Right atrium auricular region (tissue), 2 donors: Measurements from ENCODE around the gene UBE2G2. TPM values are rescaled to one million over a fixed set of nuclear protein-coding genes. Genes with fewer than 3 reads are reported as not detected.

Source experiments
- DNase-seq: peaks from one replicate; pipeline ENCODE4 v3.0.0-alpha.2; 2019; ENCODE audit warnings: low spot score
- H3K27ac ChIP-seq, 2 donors: fragments of 200-600 bp; sonication (generic); 1 replicate in 1 of 2; 2 replicates in 1 of 2; pipeline ENCODE4 v1.5.1; 2016 to 2019
- H3K27me3 ChIP-seq, 2 donors: fragments of 200-600 bp; sonication (generic); one replicate each; pipeline versions ENCODE4 v1.5.1 to v1.6.0; 2017 to 2019
- H3K36me3 ChIP-seq: fragments of 200-600 bp; sonication (generic); one replicate; pipeline ENCODE4 v1.5.1; 2016
- H3K4me1 ChIP-seq, 2 donors: fragments of 200-600 bp; sonication (generic); one replicate each; pipeline versions ENCODE4 v1.5.1 to v1.6.0; 2017 to 2019
- H3K4me3 ChIP-seq, 2 donors: fragments of 200-600 bp; sonication (generic); 1 replicate in 1 of 2; 2 replicates in 1 of 2; pipeline ENCODE4 v1.5.1; 2017 to 2019; ENCODE audit warnings: mild to moderate bottlenecking in 1 of 2, moderate library complexity in 1 of 2
- H3K9me3 ChIP-seq, 2 donors: fragments of 200-600 bp; sonication (generic); one replicate each; pipeline ENCODE4 v1.5.1; 2019
- CTCF ChIP-seq, 2 donors: fragments of 200-600 bp; sonication (generic); IDR thresholded peaks; one replicate each; pipeline ENCODE4 v1.5.1; 2019; ENCODE audit warnings: antibody characterized with exemption in 2 of 2
- total RNA-seq, 2 donors: library from RNA; depleted of rRNA; stranded (reverse); fragments of >200 nt; gene quantifications; one replicate each; pipeline ENCODE4 v1.1.0, GENCODE V29; 2016

The UBE2G2 gene
- total RNA-seq, 2 donors from 2014 or later: 47.5 to 52.5 TPM

GRCh38 chr21:44758781-44759627 is 42.6 kb downstream of the UBE2G2 start:
- no peaks in the 10 kb centered on the region for H3K36me3 ChIP-seq
- H3K27ac ChIP-seq: no peak overlapping the region
- no peaks in the 10 kb centered on the region for H3K4me1 ChIP-seq
- H3K27me3 ChIP-seq: no peaks in the 10 kb centered on the region
- TF ChIP-seq CTCF (IDR thresholded peaks at IDR 0.05): no peak
- DNase-seq: no peak
- no peak overlapping the region for H3K4me3 ChIP-seq
- peaks cover 0 to 8% of the 10 kb centered on the region in 2 donors for H3K9me3 ChIP-seq

GRCh38 chr21:44758141-44758561 is 43.5 kb downstream of the UBE2G2 start:
- Histone ChIP-seq H3K36me3 (no peaks in the 10 kb centered on the region), H3K27ac (no peak overlapping the region), H3K4me1 (no peaks in the 10 kb centered on the region), H3K27me3 (no peaks in the 10 kb centered on the region), H3K9me3 (peaks cover 0 to 8% of the 10 kb centered on the region in 2 donors), H3K4me3 (no peak overlapping the region)
- TF ChIP-seq CTCF (IDR thresholded peaks at IDR 0.05): no peak
- no peak for DNase-seq

- no peak for TF ChIP-seq CTCF (IDR thresholded peaks at IDR 0.05)
- DNase-seq: no peak
- Histone ChIP-seq H3K4me3 (no peak overlapping the region), H3K9me3 (peaks cover 0 to 8% of the 10 kb centered on the region in 2 donors), H3K27me3 (no peaks in the 10 kb centered on the region), H3K27ac (no peak overlapping the region), H3K4me1 (no peaks in the 10 kb centered on the region), H3K36me3 (no peaks in the 10 kb centered on the region)
These were observed 43.9 kb downstream of the UBE2G2 start for GRCh38 chr21:44757731-44758130.

GRCh38 chr21:44756423-44757185 is 45.0 kb downstream of the UBE2G2 start:
- no peak for DNase-seq
- H3K4me3 ChIP-seq: no peak overlapping the region
- no peaks in the 10 kb centered on the region for H3K4me1 ChIP-seq
- TF ChIP-seq CTCF (IDR thresholded peaks at IDR 0.05): no peak
- H3K36me3 ChIP-seq: no peaks in the 10 kb centered on the region
- peaks cover 0 to 8% of the 10 kb centered on the region in 2 donors for H3K9me3 ChIP-seq
- H3K27me3 ChIP-seq: no peaks in the 10 kb centered on the region
- H3K27ac ChIP-seq: no peak overlapping the region

- Histone ChIP-seq H3K27me3 (no peaks in the 10 kb centered on the region), H3K4me1 (no peaks in the 10 kb centered on the region), H3K4me3 (no peak overlapping the region), H3K9me3 (peaks cover 0 to 8% of the 10 kb centered on the region in 2 donors), H3K27ac (no peak overlapping the region), H3K36me3 (no peaks in the 10 kb centered on the region)
- no peak for TF ChIP-seq CTCF (IDR thresholded peaks at IDR 0.05)
- DNase-seq: no peak
These were observed 46.4 kb downstream of the UBE2G2 start for GRCh38 chr21:44755227-44755626.
